LNCAP (cell line): ENCODE data around the gene SERPINI1.

Experiments
- TF ChIP-seq, protein P1 (sequence below): fragments of 450-650 bp; IDR thresholded peaks from 2 replicates; pipeline ENCODE4 v1.5.1; 2017; ENCODE audit warnings: mild to moderate bottlenecking

SERPINI1 gene

DNA sequence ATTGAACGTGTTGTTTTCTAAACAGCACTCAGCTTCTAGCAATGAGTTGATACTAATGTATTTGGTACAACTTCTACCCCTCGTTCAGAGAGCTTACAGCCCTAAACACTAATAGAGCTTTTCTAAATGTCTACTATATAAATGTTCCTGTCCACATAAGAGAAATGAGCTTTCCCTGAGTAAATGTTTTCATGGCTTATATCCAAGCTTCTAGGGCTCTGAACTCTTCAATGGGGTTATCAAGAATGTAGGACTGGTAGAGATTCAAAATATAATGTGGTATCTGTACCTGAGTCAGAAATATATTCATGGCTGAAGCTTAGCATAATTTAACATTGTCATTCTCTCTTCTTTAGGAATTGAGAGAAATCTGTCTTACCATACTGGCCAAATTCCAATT, 73.4 kb downstream of the SERPINI1 start:
- TF ChIP-seq, protein P1, sequence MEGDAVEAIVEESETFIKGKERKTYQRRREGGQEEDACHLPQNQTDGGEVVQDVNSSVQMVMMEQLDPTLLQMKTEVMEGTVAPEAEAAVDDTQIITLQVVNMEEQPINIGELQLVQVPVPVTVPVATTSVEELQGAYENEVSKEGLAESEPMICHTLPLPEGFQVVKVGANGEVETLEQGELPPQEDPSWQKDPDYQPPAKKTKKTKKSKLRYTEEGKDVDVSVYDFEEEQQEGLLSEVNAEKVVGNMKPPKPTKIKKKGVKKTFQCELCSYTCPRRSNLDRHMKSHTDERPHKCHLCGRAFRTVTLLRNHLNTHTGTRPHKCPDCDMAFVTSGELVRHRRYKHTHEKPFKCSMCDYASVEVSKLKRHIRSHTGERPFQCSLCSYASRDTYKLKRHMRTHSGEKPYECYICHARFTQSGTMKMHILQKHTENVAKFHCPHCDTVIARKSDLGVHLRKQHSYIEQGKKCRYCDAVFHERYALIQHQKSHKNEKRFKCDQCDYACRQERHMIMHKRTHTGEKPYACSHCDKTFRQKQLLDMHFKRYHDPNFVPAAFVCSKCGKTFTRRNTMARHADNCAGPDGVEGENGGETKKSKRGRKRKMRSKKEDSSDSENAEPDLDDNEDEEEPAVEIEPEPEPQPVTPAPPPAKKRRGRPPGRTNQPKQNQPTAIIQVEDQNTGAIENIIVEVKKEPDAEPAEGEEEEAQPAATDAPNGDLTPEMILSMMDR, result no peak

DNA sequence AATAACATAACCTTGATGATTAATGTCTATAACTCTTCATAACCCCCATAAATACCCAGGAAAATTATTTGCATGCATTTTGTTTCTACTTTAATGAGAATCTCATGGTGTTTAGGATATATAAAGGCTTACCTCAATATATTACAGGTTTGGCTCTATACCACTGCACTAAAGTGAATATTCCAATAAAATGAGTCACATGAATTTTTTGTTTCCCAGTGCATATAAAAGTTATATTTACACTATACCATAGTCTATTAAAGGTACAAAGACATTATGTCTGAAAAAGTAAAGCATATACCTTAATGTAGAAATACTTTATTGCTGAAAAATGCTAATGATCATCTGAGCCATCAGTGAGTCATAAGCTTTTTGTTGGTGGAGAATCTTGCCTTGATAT, 74.7 kb downstream of the SERPINI1 start:
- TF ChIP-seq, protein P1, result no peak

DNA sequence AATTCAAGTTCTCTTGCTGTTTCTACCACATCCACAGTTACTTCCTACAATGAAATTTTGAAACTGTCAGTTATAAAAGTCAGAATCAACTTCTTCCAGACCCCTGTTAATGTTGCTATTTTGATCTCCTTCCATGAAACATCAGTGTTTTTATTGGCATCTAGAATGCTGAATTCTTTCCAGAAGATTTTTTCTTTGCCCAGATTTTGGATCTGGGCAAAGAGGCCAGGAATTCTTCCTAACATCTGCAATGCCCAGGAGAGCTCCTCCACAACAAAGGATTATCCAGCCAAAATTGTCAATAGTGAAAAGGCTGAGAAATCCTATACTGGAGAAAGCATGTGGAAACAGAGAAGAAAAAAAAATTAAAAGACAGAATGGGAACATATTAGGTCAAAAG, 75.5 kb downstream of the SERPINI1 start:
- TF ChIP-seq, protein P1, result no peak

DNA sequence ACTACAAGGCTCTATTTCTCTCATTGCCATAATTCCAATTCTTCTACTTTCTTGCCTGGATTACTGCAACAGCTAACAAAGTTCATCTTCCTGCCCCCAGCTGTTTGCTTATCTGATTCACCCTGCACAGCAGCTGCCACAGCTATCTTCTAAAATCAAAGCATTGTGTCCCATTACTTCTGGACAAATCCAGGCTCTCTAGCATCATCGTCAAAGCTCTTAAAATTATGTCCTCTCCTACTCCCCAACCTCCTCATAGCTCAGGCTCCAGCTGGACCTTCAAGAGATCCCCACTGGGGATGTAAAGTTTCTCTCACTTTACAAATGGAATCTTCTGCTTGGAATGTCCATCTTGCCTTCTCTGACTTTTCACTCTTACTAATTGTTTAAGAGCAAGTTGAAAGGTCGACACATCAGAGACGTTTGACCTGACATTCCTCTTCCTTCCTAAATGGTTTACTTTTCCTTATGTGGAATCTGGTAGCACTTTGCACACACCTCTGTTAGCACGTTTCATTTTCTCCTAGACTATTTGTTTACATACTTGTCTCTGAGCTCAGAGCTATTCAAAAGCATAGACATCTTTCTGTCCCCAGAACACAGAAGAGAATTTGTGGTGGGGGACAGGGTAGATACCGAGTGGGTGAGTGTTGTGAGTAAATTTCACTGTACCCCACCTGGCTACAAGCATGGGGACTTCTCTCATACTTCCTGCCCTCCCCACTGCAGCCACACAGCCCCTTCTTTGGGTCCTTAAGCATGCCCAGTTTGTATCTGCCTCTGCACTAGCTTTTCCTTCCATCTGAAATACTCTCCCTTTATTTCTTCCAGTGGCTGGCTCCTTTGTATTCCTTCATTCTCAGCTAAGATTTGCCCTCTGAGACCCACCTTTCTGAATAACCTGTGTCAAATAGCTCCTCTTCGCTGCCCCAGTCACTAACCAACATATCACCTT, 77.9 kb downstream of the SERPINI1 start:
- TF ChIP-seq, protein P1, result no peak

DNA sequence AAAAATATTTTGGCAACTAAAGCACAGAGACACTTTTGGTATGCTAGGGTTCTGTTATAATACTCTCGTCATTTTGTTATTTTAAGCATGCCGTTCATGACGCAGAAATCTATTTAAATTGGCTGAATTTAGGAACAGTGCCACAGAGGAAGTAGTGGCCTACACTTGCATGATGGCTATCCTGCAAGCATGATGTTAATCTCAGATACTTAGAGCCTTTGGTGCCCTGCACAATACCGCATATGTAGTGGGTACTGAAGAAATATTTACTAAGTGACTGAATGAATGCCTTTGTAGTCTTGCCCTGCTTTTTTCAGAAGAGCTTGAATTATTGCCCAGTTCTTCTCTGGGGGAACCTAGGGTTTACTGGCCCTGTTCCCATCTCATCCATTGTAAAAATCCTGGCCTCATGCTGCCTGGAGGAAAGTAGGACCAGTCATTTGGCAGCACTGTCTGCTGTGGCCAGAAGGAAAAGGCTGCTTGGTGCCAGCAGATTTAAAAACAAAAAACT, 79.0 kb downstream of the SERPINI1 start:
- TF ChIP-seq, protein P1, result no peak

DNA sequence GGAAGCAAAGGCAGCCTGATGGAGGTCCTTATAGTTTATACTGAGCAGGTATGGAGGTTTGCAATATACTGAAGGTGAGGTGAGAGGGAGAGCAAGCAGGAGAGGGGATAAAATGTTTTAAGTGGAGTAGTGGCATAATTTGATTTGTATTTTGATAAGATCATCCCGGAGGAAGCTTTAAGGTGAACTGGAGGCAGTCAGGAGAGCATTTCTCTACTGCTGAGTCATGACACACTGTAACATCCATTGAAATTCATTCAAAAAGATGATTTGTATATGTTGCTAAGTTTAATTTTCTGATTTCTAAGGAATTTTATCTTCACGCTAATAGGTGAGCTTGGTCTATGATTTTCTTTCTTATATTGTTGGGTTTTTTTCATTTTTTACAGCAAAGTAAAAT, 81.4 kb downstream of the SERPINI1 start:
- TF ChIP-seq, protein P1, result no peak

DNA sequence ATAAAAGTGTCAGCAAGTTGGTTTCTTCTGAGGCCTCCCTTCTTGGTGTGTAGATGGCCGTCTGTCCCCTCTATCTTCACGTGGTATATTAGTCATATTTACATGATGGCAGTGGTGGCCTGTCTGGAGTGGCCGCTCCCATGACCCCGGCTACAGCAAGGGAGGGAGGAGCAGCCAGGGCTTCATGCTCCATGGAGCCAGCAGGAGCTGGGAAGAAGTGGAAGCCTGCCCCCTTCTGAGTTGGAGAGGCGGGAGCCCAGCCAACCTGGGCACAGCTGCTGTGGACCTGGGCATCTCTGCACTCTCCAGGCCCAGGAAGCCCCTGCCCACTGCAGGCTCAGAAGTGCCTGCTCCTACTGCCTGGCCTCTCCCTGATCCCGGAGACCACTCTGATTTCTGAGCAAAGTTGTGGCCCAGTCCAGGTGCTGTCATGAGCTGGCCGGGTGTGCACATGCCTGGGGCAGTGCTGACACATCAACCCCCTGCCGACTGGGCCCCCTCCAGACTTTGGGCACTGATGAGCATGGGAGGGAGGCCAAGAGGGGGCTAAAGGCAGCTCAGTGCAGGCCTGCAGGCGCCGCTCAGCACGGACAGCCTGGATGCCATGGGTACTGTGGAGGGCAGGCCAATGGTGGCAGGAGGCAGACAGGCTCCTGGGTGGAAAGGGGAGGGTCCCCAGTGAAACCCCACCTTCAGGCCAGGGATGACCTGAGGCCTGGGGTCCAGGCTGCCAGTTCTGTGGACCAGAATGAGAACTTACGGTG, 84.8 kb downstream of the SERPINI1 start:
- TF ChIP-seq, protein P1, result no peak
